GM12878 (cell line): ENCODE measurements around the gene LHX2. TPM values are rescaled to one million over a fixed set of nuclear protein-coding genes. Genes with fewer than 3 reads are reported as not detected.

ENCODE experiments used
- ATAC-seq: fragments of 200-7000 bp; cut with Tn5 transposase; 3 replicates; pipeline ENCODE4 v1.9.1; 2020; ENCODE audit warnings: mild to moderate bottlenecking, moderate library complexity
- BruUV-seq: library from RNA; stranded (reverse); fragments of 400-500 nt; replicated peaks from 2 replicates; lab custom pipeline; 2021; lab: Mats Ljungman, UMichigan
- CTCF ChIA-PET: fragments of 300-600 bp; sonication (Branson Sonifier 250); formaldehyde crosslinking; extraction: SDS; loops from one replicate; lab custom pipeline; 2021; ENCODE audit warnings: inconsistent platforms; lab: Yijun Ruan, JAX
- POLR2A ChIA-PET: fragments of 350-600 bp; formaldehyde crosslinking; extraction: SDS; loops from one replicate; lab custom pipeline; 2021; ENCODE audit warnings: inconsistent platforms; lab: Charles Lee
- RAD21 ChIA-PET: fragments of 300-600 bp; sonication (Branson Sonifier 250); formaldehyde crosslinking; loops from one replicate; lab custom pipeline; 2023; ENCODE audit warnings: antibody characterized with exemption; ENCODE audit not compliant: unreplicated experiment; lab: Charles Lee
- SMC1A ChIA-PET: fragments of 300-600 bp; sonication (Branson Sonifier 250); formaldehyde crosslinking; loops from one replicate; lab custom pipeline; 2023; ENCODE audit not compliant: unreplicated experiment, uncharacterized antibody; lab: Charles Lee
- DNase-seq: peaks from one replicate; pipeline ENCODE4 v3.0.0-alpha.2; 2011; ENCODE audit warnings: low read depth, low spot score
- FAIRE-seq: peaks from 3 replicates; lab custom pipeline; 2011; peaks lifted over from hg19 to GRCh38; lab: Jason Lieb, UNC
- H2AFZ ChIP-seq: 2 replicates; pipeline ENCODE4 v1.6.0; 2011; ENCODE audit warnings: low read depth, low read length, control low read depth; ENCODE audit not compliant: control insufficient read depth
- H3K27ac ChIP-seq: 2 replicates; pipeline ENCODE4 v1.5.1; 2011; ENCODE audit warnings: control low read depth; ENCODE audit not compliant: control insufficient read depth, insufficient read depth
- H3K27me3 ChIP-seq, 2 experiments: replicated peaks in 1 of 2; 2 replicates each; pipeline versions ENCODE4 v1.6.0 to v1.6.1; 2011; ENCODE audit warnings: low read length in 1 of 2; ENCODE audit not compliant: control insufficient read depth in 2 of 2, insufficient read depth in 2 of 2
- H3K36me3 ChIP-seq, 2 experiments: 2 replicates each; pipeline ENCODE4 v1.5.1; 2011; ENCODE audit warnings: low read length in 1 of 2; ENCODE audit not compliant: control insufficient read depth in 2 of 2, insufficient read depth in 2 of 2
- H3K4me1 ChIP-seq: 2 replicates; pipeline ENCODE4 v1.6.1; 2011; ENCODE audit warnings: mild to moderate bottlenecking, low read length, moderate library complexity, mixed read lengths; ENCODE audit not compliant: control insufficient read depth, insufficient read depth
- H3K4me2 ChIP-seq: 2 replicates; pipeline ENCODE4 v1.6.0; 2011; ENCODE audit warnings: control low read depth; ENCODE audit not compliant: control insufficient read depth, insufficient read depth
- H3K4me3 ChIP-seq: fragments of 200-600 bp; sonication (generic); 2 replicates; pipeline ENCODE4 v1.5.1; 2016
- H3K79me2 ChIP-seq: 2 replicates; pipeline ENCODE4 v1.6.0; 2011; ENCODE audit warnings: low read length; ENCODE audit not compliant: control insufficient read depth, insufficient read depth
- H3K9ac ChIP-seq: 2 replicates; pipeline ENCODE4 v1.8.0; 2011; ENCODE audit warnings: low read length, control low read depth, mixed read lengths; ENCODE audit not compliant: control insufficient read depth, insufficient read depth
- H3K9me3 ChIP-seq: replicated peaks from 3 replicates; pipeline ENCODE4 v1.5.1; 2011; ENCODE audit warnings: mild to moderate bottlenecking, low read length; ENCODE audit not compliant: control insufficient read depth, insufficient read depth
- H4K20me1 ChIP-seq: 2 replicates; pipeline ENCODE4 v1.6.0; 2011; ENCODE audit not compliant: control insufficient read depth, insufficient read depth
- CREB1 ChIP-seq: IDR thresholded peaks from 2 replicates; pipeline ENCODE4 v1.6.1; 2012; ENCODE audit warnings: low read depth, mild to moderate bottlenecking, inconsistent platforms
- IKZF1 ChIP-seq: fragments of 450-650 bp; conservative IDR thresholded peaks from 2 replicates; pipeline ENCODE4 v1.6.1; 2017; ENCODE audit warnings: antibody characterized with exemption, mild to moderate bottlenecking
- MEF2A ChIP-seq: IDR thresholded peaks from 2 replicates; pipeline ENCODE4 v1.6.1; 2011; ENCODE audit warnings: low read depth, mild to moderate bottlenecking, low read length, moderate library complexity; ENCODE audit not compliant: insufficient read depth
- MYC ChIP-seq: IDR thresholded peaks from 2 replicates; pipeline ENCODE4 v1.6.1; 2011; ENCODE audit warnings: mild to moderate bottlenecking, low read length, moderate library complexity, inconsistent platforms; ENCODE audit not compliant: insufficient read depth, insufficient replicate concordance, insufficient read length, severe bottlenecking
- SMARCA5 ChIP-seq: fragments of 450-650 bp; IDR thresholded peaks from 2 replicates; pipeline ENCODE4 v1.6.1; 2017; ENCODE audit warnings: mild to moderate bottlenecking
- SREBF1 ChIP-seq: IDR thresholded peaks from 2 replicates; pipeline ENCODE4 v1.6.1; 2012; ENCODE audit warnings: mild to moderate bottlenecking, low read length
- WGBS: methylation state at CpG from one replicate; pipeline ENCODE4 v1.1.6; 2016; ENCODE audit warnings: low lambda C conversion rate; ENCODE audit not compliant: insufficient replicate concordance, insufficient coverage; ENCODE audit errors: missing lambda C conversion rate; 5-methylcytosine and 5-hydroxymethylcytosine counted together
- in situ Hi-C: fragments of 300-500 bp; cut with MboI; formaldehyde crosslinking; loops from 9 replicates; pipeline ENCODE4 v1.14.3; 2018; ENCODE audit warnings: mixed read lengths
- intact Hi-C: fragments of 100-400 bp; cut with micrococcal nuclease; formaldehyde crosslinking; loops from one replicate; pipeline ENCODE4 v1.14.2; 2022; ENCODE audit not compliant: unreplicated experiment
- polyA plus RNA-seq, 11 experiments: library from polyadenylated mRNA; depleted of rRNA in 4 of 11; unstranded in 6 of 11; stranded (reverse) in 5 of 11; fragments of >200 nt; fragmentation: Nextera tagmentation in 4 of 11; fragmentation: Illumina TruSeq in 1 of 11; extraction: Ambion mirVana in 4 of 11; extraction: Trizol in 1 of 11; gene quantifications; 1 replicate in 1 of 11; 2 replicates in 10 of 11; pipeline versions ENCODE4 v1.2.1 to v1.2.3, GENCODE V29; 2011 to 2016; ENCODE audit warnings: inconsistent platforms in 2 of 11, missing spikeins in 2 of 11, low read depth in 1 of 11
- total RNA-seq, 4 experiments: library from RNA; depleted of rRNA in 3 of 4; stranded (reverse); fragments of >200 nt in 3 of 4; fragmentation: Illumina TruSeq in 1 of 4; extraction: Trizol in 1 of 4; gene quantifications; 2 replicates each; pipeline versions ENCODE4 v1.2.1 to v1.2.3, GENCODE V29; 2013 to 2021
- TF ChIP-seq, protein P1 (sequence below): IDR thresholded peaks from 2 replicates; pipeline ENCODE4 v1.6.1; 2012; ENCODE audit warnings: low read length, inconsistent platforms
- TF ChIP-seq, protein P2 (sequence below): fragments of 450-650 bp; IDR thresholded peaks from 2 replicates; pipeline ENCODE4 v1.6.1; 2017; ENCODE audit warnings: borderline replicate concordance

LHX2 gene
- total and polyA plus RNA-seq, 10 of the 15 experiments (the other 5 are each of a cell fraction or from before 2014, with no cell fraction given) = 0.82 to 69.8 (median 5.3) TPM

DNA sequence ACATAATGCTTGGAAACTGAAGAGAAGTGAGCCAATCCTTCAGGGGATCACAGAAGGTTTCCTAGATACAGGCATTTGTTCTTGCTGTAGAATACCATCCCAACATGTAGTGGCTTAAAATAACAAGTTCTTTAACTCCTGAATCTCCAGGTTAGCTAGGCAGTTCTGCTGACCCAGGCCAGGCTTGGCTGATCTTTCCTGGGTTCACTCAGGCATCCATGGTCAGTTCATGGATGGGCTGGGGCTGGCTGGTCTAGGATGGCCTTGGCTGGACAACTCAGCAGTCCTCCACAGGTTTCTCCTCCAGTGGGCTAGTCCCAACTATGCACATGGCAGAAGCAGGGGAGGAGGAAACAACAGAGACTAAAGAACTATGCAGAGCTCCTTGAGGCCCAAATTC is 44.2 kb upstream of the LHX2 start (continued):
- TF ChIP-seq, protein P1, sequence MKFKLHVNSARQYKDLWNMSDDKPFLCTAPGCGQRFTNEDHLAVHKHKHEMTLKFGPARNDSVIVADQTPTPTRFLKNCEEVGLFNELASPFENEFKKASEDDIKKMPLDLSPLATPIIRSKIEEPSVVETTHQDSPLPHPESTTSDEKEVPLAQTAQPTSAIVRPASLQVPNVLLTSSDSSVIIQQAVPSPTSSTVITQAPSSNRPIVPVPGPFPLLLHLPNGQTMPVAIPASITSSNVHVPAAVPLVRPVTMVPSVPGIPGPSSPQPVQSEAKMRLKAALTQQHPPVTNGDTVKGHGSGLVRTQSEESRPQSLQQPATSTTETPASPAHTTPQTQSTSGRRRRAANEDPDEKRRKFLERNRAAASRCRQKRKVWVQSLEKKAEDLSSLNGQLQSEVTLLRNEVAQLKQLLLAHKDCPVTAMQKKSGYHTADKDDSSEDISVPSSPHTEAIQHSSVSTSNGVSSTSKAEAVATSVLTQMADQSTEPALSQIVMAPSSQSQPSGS = no peak
- TF ChIP-seq SMARCA5 = no peak
- TF ChIP-seq, protein P2, sequence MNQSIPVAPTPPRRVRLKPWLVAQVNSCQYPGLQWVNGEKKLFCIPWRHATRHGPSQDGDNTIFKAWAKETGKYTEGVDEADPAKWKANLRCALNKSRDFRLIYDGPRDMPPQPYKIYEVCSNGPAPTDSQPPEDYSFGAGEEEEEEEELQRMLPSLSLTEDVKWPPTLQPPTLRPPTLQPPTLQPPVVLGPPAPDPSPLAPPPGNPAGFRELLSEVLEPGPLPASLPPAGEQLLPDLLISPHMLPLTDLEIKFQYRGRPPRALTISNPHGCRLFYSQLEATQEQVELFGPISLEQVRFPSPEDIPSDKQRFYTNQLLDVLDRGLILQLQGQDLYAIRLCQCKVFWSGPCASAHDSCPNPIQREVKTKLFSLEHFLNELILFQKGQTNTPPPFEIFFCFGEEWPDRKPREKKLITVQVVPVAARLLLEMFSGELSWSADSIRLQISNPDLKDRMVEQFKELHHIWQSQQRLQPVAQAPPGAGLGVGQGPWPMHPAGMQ = no peak
- TF ChIP-seq IKZF1 = no peak
- TF ChIP-seq SREBF1 = no peak

DNA sequence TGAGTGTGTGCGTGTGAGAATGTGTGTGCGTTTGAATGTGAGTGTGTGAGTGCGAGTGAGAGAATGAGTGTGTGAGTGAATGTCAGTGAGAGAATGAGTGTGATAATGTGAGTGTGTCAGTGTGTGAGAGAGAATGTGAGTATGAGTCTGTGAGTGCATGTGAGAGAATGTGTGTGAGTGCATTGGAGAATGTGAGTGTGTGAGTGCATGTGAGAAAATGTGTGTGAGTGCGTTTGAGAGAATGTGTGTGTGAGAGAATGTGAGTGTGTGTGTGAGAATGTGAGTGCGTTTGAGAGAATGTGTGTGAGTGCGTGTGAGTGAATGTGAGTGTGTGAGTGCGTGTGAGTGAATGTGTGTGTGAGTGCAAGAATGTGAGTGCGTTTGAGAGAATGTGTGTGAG is 39.0 kb upstream of the LHX2 start:
- no peaks in the 10 kb centered on the region for H3K36me3 ChIP-seq
- H2AFZ ChIP-seq = no peak overlapping the region
- no peaks in the 10 kb centered on the region for H3K79me2 ChIP-seq
- ChIA-PET SMC1A (no interaction called here), CTCF (no interaction called here), RAD21 (no interaction called here), POLR2A (no interaction called here)
- TF ChIP-seq MEF2A = no peak
- no peak for TF ChIP-seq CREB1
- no peak for TF ChIP-seq MYC
- no peak overlapping the region for H3K4me2 ChIP-seq
- no peaks in the 10 kb centered on the region for H3K4me1 ChIP-seq
- H3K27me3 ChIP-seq = no peaks in the 10 kb centered on the region
- ATAC-seq (no peak), FAIRE-seq (no peak), DNase-seq (no peak)
- BruUV-seq = no TSS peak
- intact Hi-C loops = no loop called here
- no peak overlapping the region for H3K4me3 ChIP-seq
- WGBS = 85% methylated on average over 8 of the region's 8 CpGs
- H3K27ac ChIP-seq = no peak overlapping the region
- H3K9ac ChIP-seq = no peak overlapping the region
- no peaks in the 10 kb centered on the region for H4K20me1 ChIP-seq
- H3K9me3 ChIP-seq = peaks cover 4% of the 10 kb centered on the region; the same call in 1 of the 3 replicates
- in situ Hi-C loops = no loop called here
